Measurements from ENCODE around the gene FGF3. TPM values are rescaled to one million over a fixed set of nuclear protein-coding genes. Genes with fewer than 3 reads are reported as not detected.

Gene FGF3
- total RNA-seq, 1 donor from 2014 or later: not detected

DNA sequence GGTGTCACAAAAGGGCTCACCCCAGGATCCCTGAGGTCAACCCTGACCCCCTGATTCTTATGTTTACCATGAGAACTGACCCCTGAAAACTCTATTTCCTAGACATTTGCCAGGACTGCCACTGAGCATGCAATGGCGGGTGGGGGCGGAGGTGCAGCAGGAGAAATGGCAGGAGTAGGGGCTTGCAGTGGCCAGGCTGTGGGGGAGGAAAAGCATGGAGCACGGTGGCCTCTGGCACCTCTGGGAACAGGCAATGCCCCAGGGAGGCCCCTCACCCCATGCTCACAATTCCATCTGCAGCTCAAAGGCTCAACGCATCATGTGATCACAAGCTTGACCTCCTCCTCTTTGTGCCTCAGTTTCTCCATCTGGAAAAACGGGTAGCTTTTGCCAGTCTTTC, 46.5 kb upstream of the FGF3 start:
- no peaks in the 10 kb centered on the region for H3K36me3 ChIP-seq
- H3K4me1 ChIP-seq: no peaks in the 10 kb centered on the region
- ATAC-seq (no peak), DNase-seq (no peak)
- no peak overlapping the region for H3K27ac ChIP-seq
- H3K27me3 ChIP-seq: peaks cover 28% of the 10 kb centered on the region
- no peaks in the 10 kb centered on the region for H3K9me3 ChIP-seq
- TF ChIP-seq, protein P1, sequence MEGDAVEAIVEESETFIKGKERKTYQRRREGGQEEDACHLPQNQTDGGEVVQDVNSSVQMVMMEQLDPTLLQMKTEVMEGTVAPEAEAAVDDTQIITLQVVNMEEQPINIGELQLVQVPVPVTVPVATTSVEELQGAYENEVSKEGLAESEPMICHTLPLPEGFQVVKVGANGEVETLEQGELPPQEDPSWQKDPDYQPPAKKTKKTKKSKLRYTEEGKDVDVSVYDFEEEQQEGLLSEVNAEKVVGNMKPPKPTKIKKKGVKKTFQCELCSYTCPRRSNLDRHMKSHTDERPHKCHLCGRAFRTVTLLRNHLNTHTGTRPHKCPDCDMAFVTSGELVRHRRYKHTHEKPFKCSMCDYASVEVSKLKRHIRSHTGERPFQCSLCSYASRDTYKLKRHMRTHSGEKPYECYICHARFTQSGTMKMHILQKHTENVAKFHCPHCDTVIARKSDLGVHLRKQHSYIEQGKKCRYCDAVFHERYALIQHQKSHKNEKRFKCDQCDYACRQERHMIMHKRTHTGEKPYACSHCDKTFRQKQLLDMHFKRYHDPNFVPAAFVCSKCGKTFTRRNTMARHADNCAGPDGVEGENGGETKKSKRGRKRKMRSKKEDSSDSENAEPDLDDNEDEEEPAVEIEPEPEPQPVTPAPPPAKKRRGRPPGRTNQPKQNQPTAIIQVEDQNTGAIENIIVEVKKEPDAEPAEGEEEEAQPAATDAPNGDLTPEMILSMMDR (IDR thresholded peaks at IDR 0.05): no peak
- no peak overlapping the region for H3K4me3 ChIP-seq
- intact Hi-C loops (cut with DNase I): no loop called here

DNA sequence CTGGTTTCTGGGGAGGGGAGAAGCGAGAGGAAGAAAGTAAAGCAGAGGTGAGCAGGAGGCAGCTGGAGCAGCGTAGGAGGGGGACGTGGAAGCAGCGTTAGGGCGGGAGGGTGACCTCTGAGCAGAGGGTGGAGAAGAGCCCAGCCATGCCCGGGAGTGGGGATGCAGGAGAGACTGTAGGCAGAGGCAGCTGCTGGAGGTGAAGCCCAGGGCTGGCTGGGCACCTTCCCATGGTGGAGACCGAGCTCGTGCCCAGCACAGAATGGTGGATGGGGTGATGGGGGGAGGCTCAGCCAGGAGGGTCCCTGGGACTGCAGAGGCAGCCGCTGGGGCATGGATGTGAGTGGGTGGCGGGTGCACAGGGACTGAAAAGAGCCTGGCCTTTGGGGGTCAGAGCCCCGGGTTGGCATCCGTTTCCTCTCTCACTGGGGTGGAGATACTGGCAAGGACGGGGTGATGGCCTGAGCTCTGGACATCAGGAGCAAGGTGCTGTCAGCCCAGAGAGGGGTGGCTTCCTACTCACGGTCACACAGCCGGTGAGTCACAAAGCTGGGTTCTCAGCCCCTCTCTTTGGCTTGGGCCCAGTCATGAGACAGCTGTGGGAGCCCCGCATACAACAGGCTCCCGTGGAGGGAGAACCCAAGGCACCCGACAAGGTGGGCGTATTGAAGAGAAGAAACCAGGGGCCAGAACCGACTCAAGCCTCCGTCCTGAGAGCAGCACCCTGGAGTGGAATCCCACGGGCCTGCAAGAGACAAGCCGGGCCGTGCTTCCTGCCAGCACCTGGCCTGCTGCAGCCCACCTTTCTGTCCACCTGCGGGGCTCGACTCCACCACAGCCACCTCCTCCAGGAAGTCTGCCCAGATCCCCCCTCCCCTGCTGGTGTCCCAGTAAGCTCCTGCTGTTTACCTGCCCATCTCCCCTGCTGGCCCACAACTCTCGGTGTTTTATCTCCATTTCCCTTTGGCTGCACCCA, 45.8 kb upstream of the FGF3 start:
- intact Hi-C loops (cut with DNase I): no loop called here
- no peak for ATAC-seq
- peak; percentile 43 for DNase-seq
- Histone ChIP-seq H3K27me3 (peaks cover 28% of the 10 kb centered on the region), H3K9me3 (no peaks in the 10 kb centered on the region), H3K4me1 (no peaks in the 10 kb centered on the region), H3K4me3 (no peak overlapping the region), H3K27ac (no peak overlapping the region), H3K36me3 (no peaks in the 10 kb centered on the region)
- TF ChIP-seq, protein P1 (IDR thresholded peaks at IDR 0.05): no peak

DNA sequence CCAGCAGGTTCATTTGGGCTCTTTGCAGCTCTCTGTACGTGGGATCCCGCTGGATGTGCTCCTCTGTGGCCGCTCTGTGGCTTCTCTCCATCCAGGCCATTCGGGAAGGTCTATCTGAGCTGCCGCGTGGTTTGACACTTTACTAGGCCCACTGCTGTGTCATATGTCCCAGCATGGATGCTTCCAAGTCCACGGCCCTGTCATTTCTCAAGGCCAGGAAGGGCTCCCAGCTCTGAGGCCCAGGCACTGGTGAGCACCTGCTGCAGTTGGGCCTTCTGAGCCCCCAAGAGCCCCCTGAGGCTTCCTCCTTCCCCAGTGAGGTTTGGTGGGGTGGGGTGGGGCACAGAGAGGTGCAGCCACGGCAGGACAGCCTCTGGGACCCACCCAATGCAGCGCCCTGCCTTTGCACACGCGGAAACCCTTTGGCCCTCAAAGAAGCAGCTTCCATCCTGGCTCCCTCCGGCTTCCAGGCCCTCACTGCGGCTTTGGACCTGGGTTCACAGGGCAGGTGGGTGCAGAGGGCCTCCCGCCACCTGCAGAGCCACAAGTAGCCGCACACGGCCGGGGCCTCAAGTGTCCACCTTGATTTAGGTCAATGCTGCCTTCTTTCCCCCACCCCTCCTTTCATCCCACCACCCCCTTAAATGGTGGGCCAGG, 44.5 kb upstream of the FGF3 start:
- no peaks in the 10 kb centered on the region for H3K4me1 ChIP-seq

DNA sequence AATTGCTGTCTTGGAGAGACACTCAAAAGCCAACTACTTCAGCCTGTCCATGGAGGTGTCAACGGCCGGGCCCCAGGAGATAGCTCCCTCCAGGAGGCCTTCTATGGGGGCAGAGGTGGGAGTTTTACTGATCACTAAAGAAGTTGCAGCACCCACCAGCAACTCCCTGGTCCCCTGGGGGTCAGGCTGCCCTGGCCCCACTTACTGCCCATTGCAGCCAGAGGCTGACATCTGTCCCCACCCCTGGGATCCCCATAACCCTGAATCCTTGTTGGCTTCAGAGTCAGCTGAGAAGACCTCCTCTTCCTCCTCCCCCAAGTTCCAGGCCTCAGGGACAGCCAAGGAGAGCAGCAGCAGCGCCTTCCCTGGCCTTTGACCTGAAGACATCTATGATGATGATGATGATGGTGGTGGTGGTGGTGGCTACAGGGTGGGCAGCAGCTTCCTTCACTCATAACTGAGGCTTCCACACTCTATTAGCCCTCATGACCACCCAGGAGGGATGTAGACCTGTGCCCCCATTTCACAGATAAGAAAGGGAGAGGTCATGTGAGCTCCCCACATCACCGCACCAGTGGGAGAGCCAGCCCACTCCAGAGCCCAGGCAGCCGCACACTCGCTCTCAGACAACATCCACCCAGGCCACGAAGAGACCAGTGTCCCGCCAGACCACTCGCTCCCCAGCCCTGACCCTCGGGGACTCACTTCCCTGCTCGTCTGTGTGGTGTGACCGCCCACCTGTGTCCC, 43.8 kb upstream of the FGF3 start:
- H3K27ac ChIP-seq: no peak overlapping the region
- H3K4me1 ChIP-seq: no peaks in the 10 kb centered on the region
- intact Hi-C loops (cut with DNase I): no loop called here
- no peak overlapping the region for H3K4me3 ChIP-seq
- DNase-seq: no peak
- H3K27me3 ChIP-seq: peaks cover 26% of the 10 kb centered on the region
- no peaks in the 10 kb centered on the region for H3K36me3 ChIP-seq
- TF ChIP-seq, protein P1 (IDR thresholded peaks at IDR 0.05): no peak
- no peak for ATAC-seq
- H3K9me3 ChIP-seq: no peaks in the 10 kb centered on the region

More for the DNA sequence above, 44.5 kb upstream of the FGF3 start:
- ATAC-seq: no peak
- no peak overlapping the region for H3K27ac ChIP-seq
- no peaks in the 10 kb centered on the region for H3K36me3 ChIP-seq
- no peak for DNase-seq
- H3K4me3 ChIP-seq: no peak overlapping the region
- TF ChIP-seq, protein P1 (IDR thresholded peaks at IDR 0.05): no peak
- H3K9me3 ChIP-seq: no peaks in the 10 kb centered on the region
- intact Hi-C loops (cut with DNase I): no loop called here
- H3K27me3 ChIP-seq: peaks cover 28% of the 10 kb centered on the region

DNA sequence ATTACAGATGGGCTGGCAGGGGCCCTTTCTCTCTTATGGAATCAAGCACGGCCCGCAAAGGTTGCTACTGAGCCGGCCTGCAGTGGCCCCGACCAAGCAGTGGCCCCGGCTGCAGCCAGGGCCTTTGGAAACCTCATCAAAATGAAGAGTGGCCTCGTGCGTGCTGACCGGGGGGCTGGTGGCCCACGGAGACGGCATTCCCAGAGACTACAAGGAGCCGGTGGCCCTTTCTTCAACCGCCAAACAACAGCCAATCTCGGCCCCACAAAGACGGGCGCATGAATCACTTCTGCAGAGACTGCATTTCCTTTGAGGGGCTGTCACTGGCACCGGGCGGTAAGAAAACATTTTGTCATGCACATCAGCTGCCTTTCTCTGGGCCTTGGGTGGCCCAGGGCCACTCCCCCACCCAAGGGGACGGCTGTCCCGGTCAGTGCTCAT, 43.1 kb upstream of the FGF3 start:
- H3K9me3 ChIP-seq: no peaks in the 10 kb centered on the region
- H3K27ac ChIP-seq: no peak overlapping the region
- intact Hi-C loops (cut with DNase I): no loop called here
- no peaks in the 10 kb centered on the region for H3K4me1 ChIP-seq
- DNase-seq (no peak), ATAC-seq (no peak)
- TF ChIP-seq, protein P1 (IDR thresholded peaks at IDR 0.05): no peak
- H3K4me3 ChIP-seq: no peak overlapping the region
- peaks cover 24% of the 10 kb centered on the region for H3K27me3 ChIP-seq
- no peaks in the 10 kb centered on the region for H3K36me3 ChIP-seq

Measured in upper lobe of right lung (tissue), 1 donor.